HepG2 (cell line): ENCODE measurements around the gene NFIL3. TPM values are rescaled to one million over a fixed set of nuclear protein-coding genes. Genes with fewer than 3 reads are reported as not detected.

ENCODE experiments used
- CCDC6 ChIP-seq: sonication (generic); formaldehyde crosslinking; IDR thresholded peaks from 2 replicates; pipeline ENCODE4 v1.8.1; 2022; ENCODE audit warnings: mild to moderate bottlenecking, missing genetic modification reagents, moderate library complexity
- JUN ChIP-seq: sonication (generic); formaldehyde crosslinking; IDR thresholded peaks from 2 replicates; pipeline ENCODE4 v1.4.0; 2020; ENCODE audit warnings: mild to moderate bottlenecking, missing genetic modification reagents
- KDM5A ChIP-seq: fragments of 200-600 bp; sonication (generic); IDR thresholded peaks from 2 replicates; pipeline ENCODE4 v1.7.0; 2018; ENCODE audit warnings: antibody characterized with exemption, mild to moderate bottlenecking, low read length, borderline replicate concordance
- NFIB ChIP-seq: sonication (generic); formaldehyde crosslinking; IDR thresholded peaks from 2 replicates; pipeline ENCODE4 v1.9.0; 2021; ENCODE audit warnings: missing genetic modification reagents, mild to moderate bottlenecking, borderline replicate concordance
- PHF5A ChIP-seq: IDR thresholded peaks from one replicate; pipeline ENCODE4 v1.6.1; 2018; ENCODE audit warnings: low read depth, missing genetic modification reagents; ENCODE audit not compliant: unreplicated experiment
- POLR2G ChIP-seq: fragments of 200-400 bp; formaldehyde crosslinking; IDR thresholded peaks from 2 replicates; pipeline ENCODE4 v1.6.1; 2018; ENCODE audit warnings: mild to moderate bottlenecking, low read depth, low read length, moderate library complexity
- RBM22 ChIP-seq: fragments of 200-400 bp; formaldehyde crosslinking; optimal IDR thresholded peaks from 2 replicates; pipeline ENCODE3; 2017; ENCODE audit warnings: mild to moderate bottlenecking, low read length, moderate library complexity
- RFXANK ChIP-seq: IDR thresholded peaks from 2 replicates; pipeline ENCODE4 v1.6.1; 2016
- ZNF34 ChIP-seq: sonication (generic); formaldehyde crosslinking; IDR thresholded peaks from 2 replicates; pipeline ENCODE4 v1.4.0; 2020; ENCODE audit warnings: mild to moderate bottlenecking, missing genetic modification reagents, borderline replicate concordance
- ZNF431 ChIP-seq: sonication (generic); formaldehyde crosslinking; IDR thresholded peaks from 2 replicates; pipeline ENCODE4 v1.9.0; 2022; ENCODE audit warnings: missing genetic modification reagents, low read depth, mild to moderate bottlenecking, borderline replicate concordance
- ZNF484 ChIP-seq: sonication (generic); formaldehyde crosslinking; IDR thresholded peaks from 2 replicates; pipeline ENCODE4 v1.5.1; 2020; ENCODE audit warnings: mild to moderate bottlenecking, low read depth, missing genetic modification reagents, borderline replicate concordance
- ZNF839 ChIP-seq: sonication (generic); formaldehyde crosslinking; IDR thresholded peaks from 2 replicates; pipeline ENCODE4 v1.4.0; 2020; ENCODE audit warnings: missing genetic modification reagents, mild to moderate bottlenecking, borderline replicate concordance
- polyA plus RNA-seq, 8 experiments: library from polyadenylated mRNA; depleted of rRNA in 3 of 8; stranded (reverse) in 7 of 8; unstranded in 1 of 8; fragments of >200 nt; fragmentation: Illumina TruSeq in 4 of 8; extraction: Trizol in 4 of 8; gene quantifications; 2 replicates each; pipeline versions ENCODE4 v1.2.1 to v1.2.3, GENCODE V29; 2011 to 2016; ENCODE audit warnings: low read depth in 4 of 8, missing spikeins in 1 of 8, mixed read lengths in 1 of 8; ENCODE audit not compliant: insufficient read depth in 1 of 8
- total RNA-seq, 5 experiments: library from RNA; depleted of rRNA; stranded (reverse); fragments of >200 nt; fragmentation: Illumina TruSeq; extraction: Trizol; gene quantifications; 2 replicates each; pipeline ENCODE4 v1.2.3, GENCODE V29; 2016; ENCODE audit warnings: low read depth in 1 of 5
- TF ChIP-seq, protein P1 (sequence below): sonication (generic); formaldehyde crosslinking; IDR thresholded peaks from 2 replicates; pipeline ENCODE4 v1.5.1; 2020; ENCODE audit warnings: missing genetic modification reagents, mild to moderate bottlenecking, borderline replicate concordance
- TF ChIP-seq, protein P2 (sequence below): IDR thresholded peaks from 2 replicates; pipeline ENCODE4 v1.6.1; 2012; ENCODE audit warnings: inconsistent platforms
- TF ChIP-seq, protein P3 (sequence below): sonication (generic); formaldehyde crosslinking; IDR thresholded peaks from 2 replicates; pipeline ENCODE4 v1.5.0; 2020; ENCODE audit warnings: mild to moderate bottlenecking, missing genetic modification reagents, borderline replicate concordance
- TF ChIP-seq, protein P4 (sequence below): sonication (generic); formaldehyde crosslinking; IDR thresholded peaks from 2 replicates; pipeline ENCODE4 v1.4.0; 2020; ENCODE audit warnings: missing genetic modification reagents, borderline replicate concordance
- TF ChIP-seq, protein P5 (sequence below), 2 experiments: sonication (generic) in 1 of 2; formaldehyde crosslinking in 1 of 2; IDR thresholded peaks; 2 replicates each; pipeline versions ENCODE4 v1.4.0 to v1.6.1; 2016 to 2020; ENCODE audit warnings: borderline replicate concordance in 1 of 2, low read depth in 1 of 2, mild to moderate bottlenecking in 1 of 2, missing genetic modification reagents in 1 of 2

NFIL3 gene
- total and polyA plus RNA-seq, 2 of the 13 experiments (the other 11 are each of a cell fraction or from before 2014, with no cell fraction given), result 46.6 to 54.2 TPM

DNA sequence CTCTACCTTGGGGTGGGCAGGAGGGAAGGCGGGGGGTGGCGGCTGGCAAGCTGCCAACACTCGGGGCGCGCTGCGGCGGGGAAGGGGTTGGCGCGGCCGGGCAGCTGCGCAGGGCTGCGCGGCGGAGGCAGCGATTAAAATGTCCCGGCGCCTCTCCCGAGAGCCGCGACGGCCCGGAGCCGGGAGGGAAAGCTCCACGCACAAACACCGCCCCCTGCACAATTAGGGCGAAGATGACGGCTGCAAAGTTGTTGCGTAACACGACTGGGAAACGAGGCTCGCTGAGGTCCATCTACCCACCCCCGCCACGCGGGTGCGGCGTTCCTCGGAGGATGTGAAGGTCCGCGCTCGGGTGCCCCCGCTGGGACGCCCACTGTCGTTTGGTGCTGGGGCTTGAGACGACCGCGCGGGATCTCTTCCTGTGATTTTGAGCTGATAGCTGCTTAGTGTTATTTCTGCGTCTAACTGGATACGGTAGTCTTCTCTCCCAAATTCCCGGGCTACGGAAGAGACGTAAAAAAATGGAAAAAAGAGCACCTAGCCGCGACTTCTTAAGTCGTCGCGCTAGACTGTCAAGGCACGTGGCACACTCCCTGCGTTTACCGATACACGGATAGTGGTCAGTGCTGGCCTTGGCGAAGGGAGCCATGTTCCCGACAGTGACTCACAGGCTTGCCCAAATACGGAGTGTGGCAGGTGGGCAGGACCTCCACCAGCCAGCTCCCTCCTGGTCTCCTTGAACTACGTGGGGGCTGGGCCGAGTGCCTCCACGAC is 958 bp upstream of the NFIL3 start (continued):
- TF ChIP-seq, protein P1, sequence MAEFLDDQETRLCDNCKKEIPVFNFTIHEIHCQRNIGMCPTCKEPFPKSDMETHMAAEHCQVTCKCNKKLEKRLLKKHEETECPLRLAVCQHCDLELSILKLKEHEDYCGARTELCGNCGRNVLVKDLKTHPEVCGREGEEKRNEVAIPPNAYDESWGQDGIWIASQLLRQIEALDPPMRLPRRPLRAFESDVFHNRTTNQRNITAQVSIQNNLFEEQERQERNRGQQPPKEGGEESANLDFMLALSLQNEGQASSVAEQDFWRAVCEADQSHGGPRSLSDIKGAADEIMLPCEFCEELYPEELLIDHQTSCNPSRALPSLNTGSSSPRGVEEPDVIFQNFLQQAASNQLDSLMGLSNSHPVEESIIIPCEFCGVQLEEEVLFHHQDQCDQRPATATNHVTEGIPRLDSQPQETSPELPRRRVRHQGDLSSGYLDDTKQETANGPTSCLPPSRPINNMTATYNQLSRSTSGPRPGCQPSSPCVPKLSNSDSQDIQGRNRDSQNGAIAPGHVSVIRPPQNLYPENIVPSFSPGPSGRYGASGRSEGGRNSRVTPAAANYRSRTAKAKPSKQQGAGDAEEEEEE (CRISPR knock-in tag), result no peak
- TF ChIP-seq, protein P2, sequence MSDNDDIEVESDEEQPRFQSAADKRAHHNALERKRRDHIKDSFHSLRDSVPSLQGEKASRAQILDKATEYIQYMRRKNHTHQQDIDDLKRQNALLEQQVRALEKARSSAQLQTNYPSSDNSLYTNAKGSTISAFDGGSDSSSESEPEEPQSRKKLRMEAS, result peak; percentile 74; the same call in 1 of the 2 replicates
- TF ChIP-seq, protein P3, sequence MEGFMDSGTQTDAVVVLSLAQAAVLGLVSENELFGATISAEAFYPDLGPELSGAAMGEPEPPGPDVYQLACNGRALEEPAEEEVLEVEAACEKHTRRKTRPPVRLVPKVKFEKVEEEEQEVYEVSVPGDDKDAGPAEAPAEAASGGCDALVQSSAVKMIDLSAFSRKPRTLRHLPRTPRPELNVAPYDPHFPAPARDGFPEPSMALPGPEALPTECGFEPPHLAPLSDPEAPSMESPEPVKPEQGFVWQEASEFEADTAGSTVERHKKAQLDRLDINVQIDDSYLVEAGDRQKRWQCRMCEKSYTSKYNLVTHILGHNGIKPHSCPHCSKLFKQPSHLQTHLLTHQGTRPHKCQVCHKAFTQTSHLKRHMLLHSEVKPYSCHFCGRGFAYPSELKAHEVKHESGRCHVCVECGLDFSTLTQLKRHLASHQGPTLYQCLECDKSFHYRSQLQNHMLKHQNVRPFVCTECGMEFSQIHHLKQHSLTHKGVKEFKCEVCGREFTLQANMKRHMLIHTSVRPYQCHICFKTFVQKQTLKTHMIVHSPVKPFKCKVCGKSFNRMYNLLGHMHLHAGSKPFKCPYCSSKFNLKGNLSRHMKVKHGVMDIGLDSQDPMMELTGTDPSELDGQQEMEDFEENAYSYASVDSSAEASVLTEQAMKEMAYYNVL (CRISPR knock-in tag), result 0 out of 2 replicates have a peak, but pooled peaks have one; percentile 18
- TF ChIP-seq ZNF431 (CRISPR knock-in tag) (no peak), PHF5A (CRISPR knock-in tag) (no peak), JUN (CRISPR knock-in tag) (no peak), RBM22 (no peak), NFIB (CRISPR knock-in tag) (no peak), ZNF34 (CRISPR knock-in tag) (no peak), CCDC6 (CRISPR knock-in tag) (no peak), ZNF839 (CRISPR knock-in tag) (no peak), POLR2G (peak; percentile 74), ZNF484 (CRISPR knock-in tag) (0 out of 2 replicates have a peak, but pooled peaks have one; percentile 46), RFXANK (CRISPR knock-in tag) (no peak), KDM5A (no peak)
- TF ChIP-seq, protein P4, sequence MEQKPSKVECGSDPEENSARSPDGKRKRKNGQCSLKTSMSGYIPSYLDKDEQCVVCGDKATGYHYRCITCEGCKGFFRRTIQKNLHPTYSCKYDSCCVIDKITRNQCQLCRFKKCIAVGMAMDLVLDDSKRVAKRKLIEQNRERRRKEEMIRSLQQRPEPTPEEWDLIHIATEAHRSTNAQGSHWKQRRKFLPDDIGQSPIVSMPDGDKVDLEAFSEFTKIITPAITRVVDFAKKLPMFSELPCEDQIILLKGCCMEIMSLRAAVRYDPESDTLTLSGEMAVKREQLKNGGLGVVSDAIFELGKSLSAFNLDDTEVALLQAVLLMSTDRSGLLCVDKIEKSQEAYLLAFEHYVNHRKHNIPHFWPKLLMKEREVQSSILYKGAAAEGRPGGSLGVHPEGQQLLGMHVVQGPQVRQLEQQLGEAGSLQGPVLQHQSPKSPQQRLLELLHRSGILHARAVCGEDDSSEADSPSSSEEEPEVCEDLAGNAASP, result peak; percentile 28
- TF ChIP-seq, protein P5, sequence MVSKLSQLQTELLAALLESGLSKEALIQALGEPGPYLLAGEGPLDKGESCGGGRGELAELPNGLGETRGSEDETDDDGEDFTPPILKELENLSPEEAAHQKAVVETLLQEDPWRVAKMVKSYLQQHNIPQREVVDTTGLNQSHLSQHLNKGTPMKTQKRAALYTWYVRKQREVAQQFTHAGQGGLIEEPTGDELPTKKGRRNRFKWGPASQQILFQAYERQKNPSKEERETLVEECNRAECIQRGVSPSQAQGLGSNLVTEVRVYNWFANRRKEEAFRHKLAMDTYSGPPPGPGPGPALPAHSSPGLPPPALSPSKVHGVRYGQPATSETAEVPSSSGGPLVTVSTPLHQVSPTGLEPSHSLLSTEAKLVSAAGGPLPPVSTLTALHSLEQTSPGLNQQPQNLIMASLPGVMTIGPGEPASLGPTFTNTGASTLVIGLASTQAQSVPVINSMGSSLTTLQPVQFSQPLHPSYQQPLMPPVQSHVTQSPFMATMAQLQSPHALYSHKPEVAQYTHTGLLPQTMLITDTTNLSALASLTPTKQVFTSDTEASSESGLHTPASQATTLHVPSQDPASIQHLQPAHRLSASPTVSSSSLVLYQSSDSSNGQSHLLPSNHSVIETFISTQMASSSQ (IDR thresholded peaks at IDR 0.05; ENCODE audit: low read depth), result no peak
- TF ChIP-seq, protein P5 (CRISPR knock-in tag; IDR thresholded peaks at IDR 0.05; ENCODE audit: borderline replicate concordance), result no peak; the same call in 1 of the 2 replicates
